NB4 (cell line): ENCODE results near the gene TBC1D30.

Experiments
- CTCF ChIP-seq: IDR thresholded peaks from one replicate; pipeline ENCODE4 v1.5.1; 2012; ENCODE audit warnings: low read depth, low read length
- MAX ChIP-seq: IDR thresholded peaks from 2 replicates; pipeline ENCODE4 v1.6.1; 2011; ENCODE audit warnings: low read depth, low read length
- MYC ChIP-seq: IDR thresholded peaks from 2 replicates; pipeline ENCODE4 v1.6.1; 2011; ENCODE audit warnings: low read depth, low read length
- POLR2A ChIP-seq: IDR thresholded peaks from 2 replicates; pipeline ENCODE4 v1.6.1; 2011; ENCODE audit warnings: mild to moderate bottlenecking; ENCODE audit not compliant: insufficient read length; ENCODE audit errors: extremely low read depth

GRCh38 chr12:64918344-64918743 is 93.9 kb downstream of the TBC1D30 start:
- no peak for TF ChIP-seq POLR2A
- no peak for TF ChIP-seq CTCF
- TF ChIP-seq MAX = no peak
- TF ChIP-seq MYC = no peak
